Measurements from ENCODE around the gene IKZF4.

DNA sequence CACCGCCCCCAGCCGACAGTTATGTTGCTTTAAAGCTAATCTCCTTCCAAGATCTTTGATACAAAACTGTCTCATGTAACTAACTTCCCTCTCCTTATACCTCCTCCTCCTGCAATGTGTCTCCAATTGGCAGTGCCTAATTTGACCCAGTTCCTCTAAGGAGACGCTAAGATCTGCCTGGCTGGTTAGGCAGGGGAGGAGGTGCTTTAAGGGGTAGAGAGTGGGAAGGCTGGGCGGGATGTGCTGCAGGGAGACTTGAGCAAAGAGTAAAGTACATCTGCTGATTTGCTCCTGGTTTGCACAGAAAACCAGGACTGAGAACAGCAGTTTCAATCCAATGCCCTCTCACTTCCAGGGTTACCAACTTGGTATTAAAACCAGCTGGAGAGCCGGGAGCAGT, 7.4 kb upstream of the IKZF4 start:
- TF ChIP-seq CBX5 (IDR thresholded peaks at IDR 0.05; ENCODE audit: low read depth, low read length): no peak
- TF ChIP-seq POLR2AphosphoS5 (IDR thresholded peaks at IDR 0.05; ENCODE audit: low read depth, low read length): no peak
- TF ChIP-seq CREB1 (IDR thresholded peaks at IDR 0.05): no peak
- TF ChIP-seq EZH2 (IDR thresholded peaks at IDR 0.05; ENCODE audit: low read depth, low read length, severe bottlenecking): no peak
- TF ChIP-seq, protein P1, sequence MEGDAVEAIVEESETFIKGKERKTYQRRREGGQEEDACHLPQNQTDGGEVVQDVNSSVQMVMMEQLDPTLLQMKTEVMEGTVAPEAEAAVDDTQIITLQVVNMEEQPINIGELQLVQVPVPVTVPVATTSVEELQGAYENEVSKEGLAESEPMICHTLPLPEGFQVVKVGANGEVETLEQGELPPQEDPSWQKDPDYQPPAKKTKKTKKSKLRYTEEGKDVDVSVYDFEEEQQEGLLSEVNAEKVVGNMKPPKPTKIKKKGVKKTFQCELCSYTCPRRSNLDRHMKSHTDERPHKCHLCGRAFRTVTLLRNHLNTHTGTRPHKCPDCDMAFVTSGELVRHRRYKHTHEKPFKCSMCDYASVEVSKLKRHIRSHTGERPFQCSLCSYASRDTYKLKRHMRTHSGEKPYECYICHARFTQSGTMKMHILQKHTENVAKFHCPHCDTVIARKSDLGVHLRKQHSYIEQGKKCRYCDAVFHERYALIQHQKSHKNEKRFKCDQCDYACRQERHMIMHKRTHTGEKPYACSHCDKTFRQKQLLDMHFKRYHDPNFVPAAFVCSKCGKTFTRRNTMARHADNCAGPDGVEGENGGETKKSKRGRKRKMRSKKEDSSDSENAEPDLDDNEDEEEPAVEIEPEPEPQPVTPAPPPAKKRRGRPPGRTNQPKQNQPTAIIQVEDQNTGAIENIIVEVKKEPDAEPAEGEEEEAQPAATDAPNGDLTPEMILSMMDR (IDR thresholded peaks at IDR 0.05; ENCODE audit: control extremely low read depth in 1 of 3, insufficient read depth in 1 of 3, low read depth in 1 of 3, low read length in 3 of 3): no peak
- TF ChIP-seq, protein P2, sequence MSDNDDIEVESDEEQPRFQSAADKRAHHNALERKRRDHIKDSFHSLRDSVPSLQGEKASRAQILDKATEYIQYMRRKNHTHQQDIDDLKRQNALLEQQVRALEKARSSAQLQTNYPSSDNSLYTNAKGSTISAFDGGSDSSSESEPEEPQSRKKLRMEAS (IDR thresholded peaks at IDR 0.05): no peak
- no peak for TF ChIP-seq ASH2L (IDR thresholded peaks at IDR 0.05; ENCODE audit: low read length)
- TF ChIP-seq RFX5 (IDR thresholded peaks at IDR 0.05; ENCODE audit: borderline replicate concordance, low read depth, low read length): no peak
- TF ChIP-seq TAF1 (IDR thresholded peaks at IDR 0.05; ENCODE audit: low read depth, low read length): no peak
- TF ChIP-seq POLR2A (IDR thresholded peaks at IDR 0.05; ENCODE audit: control extremely low read depth in 1 of 2, low read depth in 2 of 2, low read length in 2 of 2): no peak
- TF ChIP-seq JUN (IDR thresholded peaks at IDR 0.05; ENCODE audit: low read depth, low read length): no peak
- TF ChIP-seq, protein P3, sequence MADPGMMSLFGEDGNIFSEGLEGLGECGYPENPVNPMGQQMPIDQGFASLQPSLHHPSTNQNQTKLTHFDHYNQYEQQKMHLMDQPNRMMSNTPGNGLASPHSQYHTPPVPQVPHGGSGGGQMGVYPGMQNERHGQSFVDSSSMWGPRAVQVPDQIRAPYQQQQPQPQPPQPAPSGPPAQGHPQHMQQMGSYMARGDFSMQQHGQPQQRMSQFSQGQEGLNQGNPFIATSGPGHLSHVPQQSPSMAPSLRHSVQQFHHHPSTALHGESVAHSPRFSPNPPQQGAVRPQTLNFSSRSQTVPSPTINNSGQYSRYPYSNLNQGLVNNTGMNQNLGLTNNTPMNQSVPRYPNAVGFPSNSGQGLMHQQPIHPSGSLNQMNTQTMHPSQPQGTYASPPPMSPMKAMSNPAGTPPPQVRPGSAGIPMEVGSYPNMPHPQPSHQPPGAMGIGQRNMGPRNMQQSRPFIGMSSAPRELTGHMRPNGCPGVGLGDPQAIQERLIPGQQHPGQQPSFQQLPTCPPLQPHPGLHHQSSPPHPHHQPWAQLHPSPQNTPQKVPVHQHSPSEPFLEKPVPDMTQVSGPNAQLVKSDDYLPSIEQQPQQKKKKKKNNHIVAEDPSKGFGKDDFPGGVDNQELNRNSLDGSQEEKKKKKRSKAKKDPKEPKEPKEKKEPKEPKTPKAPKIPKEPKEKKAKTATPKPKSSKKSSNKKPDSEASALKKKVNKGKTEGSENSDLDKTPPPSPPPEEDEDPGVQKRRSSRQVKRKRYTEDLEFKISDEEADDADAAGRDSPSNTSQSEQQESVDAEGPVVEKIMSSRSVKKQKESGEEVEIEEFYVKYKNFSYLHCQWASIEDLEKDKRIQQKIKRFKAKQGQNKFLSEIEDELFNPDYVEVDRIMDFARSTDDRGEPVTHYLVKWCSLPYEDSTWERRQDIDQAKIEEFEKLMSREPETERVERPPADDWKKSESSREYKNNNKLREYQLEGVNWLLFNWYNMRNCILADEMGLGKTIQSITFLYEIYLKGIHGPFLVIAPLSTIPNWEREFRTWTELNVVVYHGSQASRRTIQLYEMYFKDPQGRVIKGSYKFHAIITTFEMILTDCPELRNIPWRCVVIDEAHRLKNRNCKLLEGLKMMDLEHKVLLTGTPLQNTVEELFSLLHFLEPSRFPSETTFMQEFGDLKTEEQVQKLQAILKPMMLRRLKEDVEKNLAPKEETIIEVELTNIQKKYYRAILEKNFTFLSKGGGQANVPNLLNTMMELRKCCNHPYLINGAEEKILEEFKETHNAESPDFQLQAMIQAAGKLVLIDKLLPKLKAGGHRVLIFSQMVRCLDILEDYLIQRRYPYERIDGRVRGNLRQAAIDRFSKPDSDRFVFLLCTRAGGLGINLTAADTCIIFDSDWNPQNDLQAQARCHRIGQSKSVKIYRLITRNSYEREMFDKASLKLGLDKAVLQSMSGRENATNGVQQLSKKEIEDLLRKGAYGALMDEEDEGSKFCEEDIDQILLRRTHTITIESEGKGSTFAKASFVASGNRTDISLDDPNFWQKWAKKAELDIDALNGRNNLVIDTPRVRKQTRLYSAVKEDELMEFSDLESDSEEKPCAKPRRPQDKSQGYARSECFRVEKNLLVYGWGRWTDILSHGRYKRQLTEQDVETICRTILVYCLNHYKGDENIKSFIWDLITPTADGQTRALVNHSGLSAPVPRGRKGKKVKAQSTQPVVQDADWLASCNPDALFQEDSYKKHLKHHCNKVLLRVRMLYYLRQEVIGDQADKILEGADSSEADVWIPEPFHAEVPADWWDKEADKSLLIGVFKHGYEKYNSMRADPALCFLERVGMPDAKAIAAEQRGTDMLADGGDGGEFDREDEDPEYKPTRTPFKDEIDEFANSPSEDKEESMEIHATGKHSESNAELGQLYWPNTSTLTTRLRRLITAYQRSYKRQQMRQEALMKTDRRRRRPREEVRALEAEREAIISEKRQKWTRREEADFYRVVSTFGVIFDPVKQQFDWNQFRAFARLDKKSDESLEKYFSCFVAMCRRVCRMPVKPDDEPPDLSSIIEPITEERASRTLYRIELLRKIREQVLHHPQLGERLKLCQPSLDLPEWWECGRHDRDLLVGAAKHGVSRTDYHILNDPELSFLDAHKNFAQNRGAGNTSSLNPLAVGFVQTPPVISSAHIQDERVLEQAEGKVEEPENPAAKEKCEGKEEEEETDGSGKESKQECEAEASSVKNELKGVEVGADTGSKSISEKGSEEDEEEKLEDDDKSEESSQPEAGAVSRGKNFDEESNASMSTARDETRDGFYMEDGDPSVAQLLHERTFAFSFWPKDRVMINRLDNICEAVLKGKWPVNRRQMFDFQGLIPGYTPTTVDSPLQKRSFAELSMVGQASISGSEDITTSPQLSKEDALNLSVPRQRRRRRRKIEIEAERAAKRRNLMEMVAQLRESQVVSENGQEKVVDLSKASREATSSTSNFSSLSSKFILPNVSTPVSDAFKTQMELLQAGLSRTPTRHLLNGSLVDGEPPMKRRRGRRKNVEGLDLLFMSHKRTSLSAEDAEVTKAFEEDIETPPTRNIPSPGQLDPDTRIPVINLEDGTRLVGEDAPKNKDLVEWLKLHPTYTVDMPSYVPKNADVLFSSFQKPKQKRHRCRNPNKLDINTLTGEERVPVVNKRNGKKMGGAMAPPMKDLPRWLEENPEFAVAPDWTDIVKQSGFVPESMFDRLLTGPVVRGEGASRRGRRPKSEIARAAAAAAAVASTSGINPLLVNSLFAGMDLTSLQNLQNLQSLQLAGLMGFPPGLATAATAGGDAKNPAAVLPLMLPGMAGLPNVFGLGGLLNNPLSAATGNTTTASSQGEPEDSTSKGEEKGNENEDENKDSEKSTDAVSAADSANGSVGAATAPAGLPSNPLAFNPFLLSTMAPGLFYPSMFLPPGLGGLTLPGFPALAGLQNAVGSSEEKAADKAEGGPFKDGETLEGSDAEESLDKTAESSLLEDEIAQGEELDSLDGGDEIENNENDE (IDR thresholded peaks at IDR 0.05; ENCODE audit: insufficient replicate concordance, low read length): no peak

All from H1 (cell line).